Measurements from ENCODE around the gene EXOC3L1. TPM values are rescaled to one million over a fixed set of nuclear protein-coding genes. Genes with fewer than 3 reads are reported as not detected.

The EXOC3L1 gene
- total RNA-seq, 1 experiment from 2014 or later, result 4.0 TPM

- peaks cover 25% of the 10 kb centered on the region for H3K4me1 Mint-ChIP-seq
- no peaks in the 10 kb centered on the region for H3K27me3 Mint-ChIP-seq (ENCODE audit: low read depth)
- ChIA-PET POLR2A (no interaction called here), CTCF (no interaction called here)
- ATAC-seq (no peak), DNase-seq (ENCODE audit: low spot score) (no peak)
- peaks cover 38% of the 10 kb centered on the region for H3K36me3 Mint-ChIP-seq
- TF ChIP-seq GTF2I (CRISPR knock-in tag; conservative IDR thresholded peaks at IDR 0.05), result no peak
- TF ChIP-seq ZMAT4 (CRISPR knock-in tag; IDR thresholded peaks at IDR 0.05), result no peak
- TF ChIP-seq ZNF512 (CRISPR knock-in tag; IDR thresholded peaks at IDR 0.05; ENCODE audit: borderline replicate concordance), result no peak
- no peak for TF ChIP-seq RORB (CRISPR knock-in tag; IDR thresholded peaks at IDR 0.05)
- no peak for TF ChIP-seq ZBTB43 (CRISPR knock-in tag; IDR thresholded peaks at IDR 0.05)
- no peak for TF ChIP-seq EMX1 (CRISPR knock-in tag; IDR thresholded peaks at IDR 0.05)
- no peak for TF ChIP-seq CREB1 (CRISPR knock-in tag; IDR thresholded peaks at IDR 0.05)
- no peak for TF ChIP-seq JUN (CRISPR knock-in tag; IDR thresholded peaks at IDR 0.05)
- no peak for TF ChIP-seq USF2 (CRISPR knock-in tag; IDR thresholded peaks at IDR 0.05)
- TF ChIP-seq GABPB1 (CRISPR knock-in tag; IDR thresholded peaks at IDR 0.05), result no peak
- no peak for TF ChIP-seq FOXK1 (CRISPR knock-in tag; IDR thresholded peaks at IDR 0.05)
- no peak for TF ChIP-seq KAT7 (CRISPR knock-in tag; IDR thresholded peaks at IDR 0.05; ENCODE audit: borderline replicate concordance)
- TF ChIP-seq RELA (CRISPR knock-in tag; IDR thresholded peaks at IDR 0.05; ENCODE audit: borderline replicate concordance), result no peak
- no peak for TF ChIP-seq ZNF671 (CRISPR knock-in tag; IDR thresholded peaks at IDR 0.05)
- no peak for TF ChIP-seq TEAD4 (CRISPR knock-in tag; IDR thresholded peaks at IDR 0.05)
- TF ChIP-seq SOX15 (CRISPR knock-in tag; IDR thresholded peaks at IDR 0.05), result no peak
- TF ChIP-seq E2F5 (CRISPR knock-in tag; IDR thresholded peaks at IDR 0.05), result no peak
- H3K27ac Mint-ChIP-seq, result no peak overlapping the region
- H3K9me3 Mint-ChIP-seq, result no peaks in the 10 kb centered on the region
- H3K4me3 Mint-ChIP-seq, result no peak overlapping the region
Measured at GRCh38 chr16:67195676-67196075, 5.7 kb upstream of the EXOC3L1 start.

GRCh38 chr16:67194260-67194659 is 4.3 kb upstream of the EXOC3L1 start:
- peak overlapping the region; percentile 87 for H3K4me3 Mint-ChIP-seq
- H3K4me1 Mint-ChIP-seq, result peaks cover 29% of the 10 kb centered on the region
- no peak for ATAC-seq
- H3K27me3 Mint-ChIP-seq (ENCODE audit: low read depth), result no peaks in the 10 kb centered on the region
- H3K27ac Mint-ChIP-seq, result no peak overlapping the region
- DNase-seq (ENCODE audit: low spot score), result no peak
- H3K36me3 Mint-ChIP-seq, result peaks cover 36% of the 10 kb centered on the region
- ChIA-PET CTCF (no interaction called here), POLR2A (no interaction called here)
- no peaks in the 10 kb centered on the region for H3K9me3 Mint-ChIP-seq
- TF ChIP-seq AFF4 (CRISPR knock-in tag; IDR thresholded peaks at IDR 0.05; ENCODE audit: borderline replicate concordance) (no peak), HMGXB4 (CRISPR knock-in tag; IDR thresholded peaks at IDR 0.05) (no peak), ATF6 (CRISPR knock-in tag; IDR thresholded peaks at IDR 0.05) (no peak), ZNF263 (CRISPR knock-in tag; IDR thresholded peaks at IDR 0.05; ENCODE audit: low read depth) (no peak), ZNF219 (CRISPR knock-in tag; IDR thresholded peaks at IDR 0.05; ENCODE audit: borderline replicate concordance) (no peak), TCF7 (CRISPR knock-in tag; IDR thresholded peaks at IDR 0.05; ENCODE audit: low read depth) (no peak), MXD4 (CRISPR knock-in tag; IDR thresholded peaks at IDR 0.05; ENCODE audit: borderline replicate concordance) (no peak), SMAD3 (CRISPR knock-in tag; IDR thresholded peaks at IDR 0.05; ENCODE audit: borderline replicate concordance) (no peak), TEAD4 (CRISPR knock-in tag; IDR thresholded peaks at IDR 0.05) (no peak)
